Renal cortex interstitium (tissue), 11 donors: Measurements from ENCODE around the gene SMYD3. TPM values are rescaled to one million over a fixed set of nuclear protein-coding genes. Genes with fewer than 3 reads are reported as not detected.
"Not testable (repeated sequence)": the region's sequence is repeated elsewhere in the genome, so short reads cannot be mapped to it uniquely, and the experiment has no call there.

Experiments
- DNase-seq, 11 donors: peaks; one replicate each; pipeline ENCODE4 v3.0.0-alpha.2; 2013; ENCODE audit warnings: low read depth in 9 of 11, low spot score in 4 of 11; ENCODE audit errors: extremely low read depth in 1 of 11
- polyA plus RNA-seq, 3 donors: library from polyadenylated mRNA; unstranded; fragments of 120-200 nt; gene quantifications; one replicate each; pipeline ENCODE4 v1.2.1, GENCODE V29; 2013; ENCODE audit not compliant: insufficient read length in 3 of 3

Gene SMYD3
- polyA plus RNA-seq, 3 donors = 25.0 to 28.7 (median 28.5) TPM

- peak in 5 of 11 donors; percentile 40 to 69 (median 63) for DNase-seq
These were observed 520.5 kb downstream of the SMYD3 start for GRCh38 chr1:245986404-245987218.

- DNase-seq = no peak
These were observed 522.5 kb downstream of the SMYD3 start for GRCh38 chr1:245984390-245985155.

- no peak for DNase-seq
These were observed 523.6 kb downstream of the SMYD3 start for GRCh38 chr1:245983294-245983967.

GRCh38 chr1:245979589-245979988 is 527.5 kb downstream of the SMYD3 start:
- no peak for DNase-seq

GRCh38 chr1:245978915-245979314 is 528.2 kb downstream of the SMYD3 start:
- no peak for DNase-seq

- DNase-seq = no peak
These were observed 534.6 kb downstream of the SMYD3 start for GRCh38 chr1:245972476-245972875.

GRCh38 chr1:245971711-245972085 is 535.4 kb downstream of the SMYD3 start:
- DNase-seq = no peak

GRCh38 chr1:245971076-245971710 is 535.9 kb downstream of the SMYD3 start:
- DNase-seq = not testable (repeated sequence)

GRCh38 chr1:245969283-245969682 is 537.8 kb downstream of the SMYD3 start:
- no peak for DNase-seq

GRCh38 chr1:245968775-245969174 is 538.3 kb downstream of the SMYD3 start:
- no peak for DNase-seq

- DNase-seq = no peak
These were observed 541.7 kb downstream of the SMYD3 start for GRCh38 chr1:245965398-245965797.

- DNase-seq = no peak
These were observed 543.4 kb downstream of the SMYD3 start for GRCh38 chr1:245963649-245964048.

GRCh38 chr1:245962453-245962852 is 544.6 kb downstream of the SMYD3 start:
- no peak for DNase-seq

GRCh38 chr1:245961137-245961540 is 545.9 kb downstream of the SMYD3 start:
- peak in 4 of 11 donors; percentile 42 to 54 (median 48) for DNase-seq

GRCh38 chr1:245960171-245960570 is 546.9 kb downstream of the SMYD3 start:
- no peak for DNase-seq

GRCh38 chr1:245958016-245958415 is 549.1 kb downstream of the SMYD3 start:
- no peak for DNase-seq

GRCh38 chr1:245957427-245957826 is 549.7 kb downstream of the SMYD3 start:
- DNase-seq = no peak

- no peak for DNase-seq
These were observed 550.9 kb downstream of the SMYD3 start for GRCh38 chr1:245956225-245956624.

- no peak for DNase-seq
These were observed 553.0 kb downstream of the SMYD3 start for GRCh38 chr1:245953876-245954660.
